Measurements from ENCODE around the gene RBM18.

Gene RBM18

GRCh38 chr9:122201641-122202040 lies 63.0 kb downstream of the RBM18 start:
- no peak for DNase-seq

- DNase-seq: no peak
Measured at GRCh38 chr9:122200960-122201595, 63.6 kb downstream of the RBM18 start.

GRCh38 chr9:122197882-122198281 lies 66.8 kb downstream of the RBM18 start:
- no peak for DNase-seq

GRCh38 chr9:122197426-122197825 lies 67.2 kb downstream of the RBM18 start:
- no peak for DNase-seq

GRCh38 chr9:122195875-122196274 lies 68.8 kb downstream of the RBM18 start:
- no peak for DNase-seq

- DNase-seq: no peak
Measured at GRCh38 chr9:122193651-122194050, 71.0 kb downstream of the RBM18 start.

GRCh38 chr9:122192914-122193525 lies 71.6 kb downstream of the RBM18 start:
- DNase-seq: no peak

- no peak for DNase-seq
Measured at GRCh38 chr9:122192261-122192875, 72.3 kb downstream of the RBM18 start.

GRCh38 chr9:122191584-122191983 lies 73.1 kb downstream of the RBM18 start:
- DNase-seq: no peak

GRCh38 chr9:122190597-122191381 lies 73.9 kb downstream of the RBM18 start:
- no peak for DNase-seq

- no peak for DNase-seq
Measured at GRCh38 chr9:122188369-122188768, 76.3 kb downstream of the RBM18 start.

All from CD4-positive, alpha-beta T cell treated with Interleukin-6 for 4 hours (primary cell).